ENCODE results near the gene XYLT1. TPM values are rescaled to one million over a fixed set of nuclear protein-coding genes. Genes with fewer than 3 reads are reported as not detected.

XYLT1 gene
- total and polyA plus RNA-seq, 9 of the 15 experiments (the other 6 are each of a cell fraction or from before 2014, with no cell fraction given), result 0.03 to 0.09 (median 0.08) TPM; not detected in 6

DNA sequence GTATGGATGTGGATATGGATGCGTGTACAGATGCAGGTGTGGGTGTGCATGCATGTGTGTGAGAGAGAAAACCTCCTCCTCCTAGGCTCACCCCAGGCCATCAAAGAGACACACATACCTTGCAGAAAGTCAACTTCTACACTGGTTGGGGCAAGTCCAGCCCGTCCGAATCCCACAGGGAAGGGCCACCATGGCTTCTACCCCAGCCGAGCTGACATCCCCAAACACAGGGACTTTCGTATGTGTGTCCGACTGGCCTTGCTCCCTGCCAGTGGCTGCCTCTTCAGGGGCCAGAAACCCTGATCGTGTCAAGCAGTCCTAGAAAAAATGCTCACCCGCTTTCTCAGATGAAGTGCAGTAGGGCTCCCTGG lies 134.2 kb downstream of the XYLT1 start:
- H3K4me1 ChIP-seq (replicated peaks in 1 of 2; ENCODE audit: control insufficient read depth in 2 of 2, insufficient read depth in 2 of 2, low read length in 2 of 2), result no peaks in the 10 kb centered on the region
- H3K36me3 ChIP-seq (ENCODE audit: control insufficient read depth, insufficient read depth, low read length), result no peaks in the 10 kb centered on the region
- 0% methylated on average over 8 of the region's 8 CpGs for WGBS (ENCODE audit: insufficient coverage, low coverage, missing lambda C conversion rate)
- ChIA-PET CTCF (ENCODE audit: low intra/inter-chr PET ratio) (no interaction called here), POLR2A (no interaction called here)
- H3K4me3 ChIP-seq, result no peak overlapping the region
- no peak overlapping the region for H2AFZ ChIP-seq (ENCODE audit: low read depth, low read length)
- no peaks in the 10 kb centered on the region for H3K9me3 ChIP-seq (replicated peaks; ENCODE audit: control insufficient read depth, insufficient read depth, low read depth, low read length)
- no peaks in the 10 kb centered on the region for H3K79me2 ChIP-seq (ENCODE audit: control insufficient read depth, insufficient read depth, low read length)
- no peak for DNase-seq (ENCODE audit: extremely low read depth in 1 of 4, low spot score in 3 of 4)
- H3K9me1 ChIP-seq (ENCODE audit: control insufficient read depth, insufficient read depth, low read length), result no peaks in the 10 kb centered on the region
- 0 out of 2 replicates have a peak, but pooled peaks cover 3% of the 10 kb centered on the region for H4K20me1 ChIP-seq (replicated peaks; ENCODE audit: control insufficient read depth, insufficient read depth, low read length)
- H3K27ac ChIP-seq (ENCODE audit: extremely low read depth, low read depth, low read length), result no peak overlapping the region
- BruUV-seq (replicated peaks), result no TSS peak
- peaks cover 21 to 47% of the 10 kb centered on the region in 2 experiments for H3K27me3 ChIP-seq (ENCODE audit: control insufficient read depth in 2 of 2, insufficient read depth in 2 of 2, low read length in 2 of 2)
- in situ Hi-C loops (cut with MboI) (no loop called here), intact Hi-C loops (cut with micrococcal nuclease) (no loop called here)
- H3K4me2 ChIP-seq (ENCODE audit: insufficient read depth, low read length), result no peak overlapping the region
- no peak overlapping the region for H3K9ac ChIP-seq (ENCODE audit: insufficient read depth in 1 of 2, low read depth in 2 of 2, low read length in 2 of 2)
- FAIRE-seq, result no peak
- ATAC-seq, result no peak
- no peak for TF ChIP-seq MXI1 (IDR thresholded peaks at IDR 0.05; ENCODE audit: low read depth, low read length)
- TF ChIP-seq, protein P1, sequence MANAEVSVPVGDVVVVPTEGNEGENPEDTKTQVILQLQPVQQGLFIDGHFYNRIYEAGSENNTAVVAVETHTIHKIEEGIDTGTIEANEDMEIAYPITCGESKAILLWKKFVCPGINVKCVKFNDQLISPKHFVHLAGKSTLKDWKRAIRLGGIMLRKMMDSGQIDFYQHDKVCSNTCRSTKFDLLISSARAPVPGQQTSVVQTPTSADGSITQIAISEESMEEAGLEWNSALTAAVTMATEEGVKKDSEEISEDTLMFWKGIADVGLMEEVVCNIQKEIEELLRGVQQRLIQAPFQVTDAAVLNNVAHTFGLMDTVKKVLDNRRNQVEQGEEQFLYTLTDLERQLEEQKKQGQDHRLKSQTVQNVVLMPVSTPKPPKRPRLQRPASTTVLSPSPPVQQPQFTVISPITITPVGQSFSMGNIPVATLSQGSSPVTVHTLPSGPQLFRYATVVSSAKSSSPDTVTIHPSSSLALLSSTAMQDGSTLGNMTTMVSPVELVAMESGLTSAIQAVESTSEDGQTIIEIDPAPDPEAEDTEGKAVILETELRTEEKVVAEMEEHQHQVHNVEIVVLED (CRISPR knock-in tag; IDR thresholded peaks at IDR 0.05), result no peak
- no peak for TF ChIP-seq ATF3 (IDR thresholded peaks at IDR 0.05)
- no peak for TF ChIP-seq ATF3 (CRISPR knock-in tag; conservative IDR thresholded peaks at IDR 0.05)
- TF ChIP-seq, protein P2, sequence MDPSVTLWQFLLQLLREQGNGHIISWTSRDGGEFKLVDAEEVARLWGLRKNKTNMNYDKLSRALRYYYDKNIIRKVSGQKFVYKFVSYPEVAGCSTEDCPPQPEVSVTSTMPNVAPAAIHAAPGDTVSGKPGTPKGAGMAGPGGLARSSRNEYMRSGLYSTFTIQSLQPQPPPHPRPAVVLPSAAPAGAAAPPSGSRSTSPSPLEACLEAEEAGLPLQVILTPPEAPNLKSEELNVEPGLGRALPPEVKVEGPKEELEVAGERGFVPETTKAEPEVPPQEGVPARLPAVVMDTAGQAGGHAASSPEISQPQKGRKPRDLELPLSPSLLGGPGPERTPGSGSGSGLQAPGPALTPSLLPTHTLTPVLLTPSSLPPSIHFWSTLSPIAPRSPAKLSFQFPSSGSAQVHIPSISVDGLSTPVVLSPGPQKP (CRISPR knock-in tag; IDR thresholded peaks at IDR 0.05), result no peak
- TF ChIP-seq TSC22D4 (tag; IDR thresholded peaks at IDR 0.05), result no peak
- no peak for TF ChIP-seq ELF2 (CRISPR knock-in tag; IDR thresholded peaks at IDR 0.05)
- TF ChIP-seq IRF2 (CRISPR knock-in tag; IDR thresholded peaks at IDR 0.05), result no peak
- TF ChIP-seq ZNF124 (CRISPR knock-in tag; IDR thresholded peaks at IDR 0.05), result no peak
- no peak for TF ChIP-seq ZNF507 (tag; conservative IDR thresholded peaks at IDR 0.05)
- TF ChIP-seq, protein P3, sequence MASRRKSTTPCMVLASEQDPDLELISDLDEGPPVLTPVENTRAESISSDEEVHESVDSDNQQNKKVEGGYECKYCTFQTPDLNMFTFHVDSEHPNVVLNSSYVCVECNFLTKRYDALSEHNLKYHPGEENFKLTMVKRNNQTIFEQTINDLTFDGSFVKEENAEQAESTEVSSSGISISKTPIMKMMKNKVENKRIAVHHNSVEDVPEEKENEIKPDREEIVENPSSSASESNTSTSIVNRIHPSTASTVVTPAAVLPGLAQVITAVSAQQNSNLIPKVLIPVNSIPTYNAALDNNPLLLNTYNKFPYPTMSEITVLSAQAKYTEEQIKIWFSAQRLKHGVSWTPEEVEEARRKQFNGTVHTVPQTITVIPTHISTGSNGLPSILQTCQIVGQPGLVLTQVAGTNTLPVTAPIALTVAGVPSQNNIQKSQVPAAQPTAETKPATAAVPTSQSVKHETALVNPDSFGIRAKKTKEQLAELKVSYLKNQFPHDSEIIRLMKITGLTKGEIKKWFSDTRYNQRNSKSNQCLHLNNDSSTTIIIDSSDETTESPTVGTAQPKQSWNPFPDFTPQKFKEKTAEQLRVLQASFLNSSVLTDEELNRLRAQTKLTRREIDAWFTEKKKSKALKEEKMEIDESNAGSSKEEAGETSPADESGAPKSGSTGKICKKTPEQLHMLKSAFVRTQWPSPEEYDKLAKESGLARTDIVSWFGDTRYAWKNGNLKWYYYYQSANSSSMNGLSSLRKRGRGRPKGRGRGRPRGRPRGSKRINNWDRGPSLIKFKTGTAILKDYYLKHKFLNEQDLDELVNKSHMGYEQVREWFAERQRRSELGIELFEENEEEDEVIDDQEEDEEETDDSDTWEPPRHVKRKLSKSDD (conservative IDR thresholded peaks at IDR 0.05; ENCODE audit: low read length), result no peak
- TF ChIP-seq KLF13 (tag; IDR thresholded peaks at IDR 0.05; ENCODE audit: borderline replicate concordance, low read depth), result no peak
- TF ChIP-seq TOE1 (IDR thresholded peaks at IDR 0.05; ENCODE audit: borderline replicate concordance), result no peak
- TF ChIP-seq TOE1 (CRISPR knock-in tag; IDR thresholded peaks at IDR 0.05; ENCODE audit: borderline replicate concordance, low read depth), result no peak
- TF ChIP-seq, protein P4, sequence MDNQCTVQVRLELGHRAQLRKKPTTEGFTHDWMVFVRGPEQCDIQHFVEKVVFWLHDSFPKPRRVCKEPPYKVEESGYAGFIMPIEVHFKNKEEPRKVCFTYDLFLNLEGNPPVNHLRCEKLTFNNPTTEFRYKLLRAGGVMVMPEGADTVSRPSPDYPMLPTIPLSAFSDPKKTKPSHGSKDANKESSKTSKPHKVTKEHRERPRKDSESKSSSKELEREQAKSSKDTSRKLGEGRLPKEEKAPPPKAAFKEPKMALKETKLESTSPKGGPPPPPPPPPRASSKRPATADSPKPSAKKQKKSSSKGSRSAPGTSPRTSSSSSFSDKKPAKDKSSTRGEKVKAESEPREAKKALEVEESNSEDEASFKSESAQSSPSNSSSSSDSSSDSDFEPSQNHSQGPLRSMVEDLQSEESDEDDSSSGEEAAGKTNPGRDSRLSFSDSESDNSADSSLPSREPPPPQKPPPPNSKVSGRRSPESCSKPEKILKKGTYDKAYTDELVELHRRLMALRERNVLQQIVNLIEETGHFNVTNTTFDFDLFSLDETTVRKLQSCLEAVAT (IDR thresholded peaks at IDR 0.05), result no peak
- no peak for TF ChIP-seq PHTF2 (CRISPR knock-in tag; IDR thresholded peaks at IDR 0.05)
- TF ChIP-seq RNF2 (IDR thresholded peaks at IDR 0.05), result no peak

Data from K562 (cell line).